GM12872 (cell line): Measurements from ENCODE around the gene REELD1.

ENCODE experiments used
- CTCF ChIP-seq: IDR thresholded peaks from 3 replicates; pipeline ENCODE4 v1.5.1; 2011; ENCODE audit warnings: low read depth, mild to moderate bottlenecking, low read length, moderate library complexity; ENCODE audit not compliant: insufficient read depth

Gene REELD1

GRCh38 chr4:146193628-146194027 is 20.7 kb upstream of the REELD1 start:
- TF ChIP-seq CTCF: no peak

GRCh38 chr4:146194212-146194611 is 20.1 kb upstream of the REELD1 start:
- no peak for TF ChIP-seq CTCF

GRCh38 chr4:146202665-146203064 is 11.7 kb upstream of the REELD1 start:
- no peak for TF ChIP-seq CTCF

- TF ChIP-seq CTCF: no peak
Observed at GRCh38 chr4:146207410-146207809, 6.9 kb upstream of the REELD1 start.

- TF ChIP-seq CTCF: no peak
Observed at GRCh38 chr4:146210890-146211289, 3.4 kb upstream of the REELD1 start.

- TF ChIP-seq CTCF: no peak
Observed at GRCh38 chr4:146211440-146211839, 2.9 kb upstream of the REELD1 start.

GRCh38 chr4:146212781-146213180 is 1.6 kb upstream of the REELD1 start:
- no peak for TF ChIP-seq CTCF

- no peak for TF ChIP-seq CTCF
Observed at GRCh38 chr4:146222313-146222712, 8.0 kb downstream of the REELD1 start.
